ENCODE results near the gene FBXL17. TPM values are rescaled to one million over a fixed set of nuclear protein-coding genes. Genes with fewer than 3 reads are reported as not detected.

The FBXL17 gene
- total and polyA plus RNA-seq, 2 of the 4 experiments (the other 2 are of a cell fraction): 3.9 to 8.1 TPM

DNA sequence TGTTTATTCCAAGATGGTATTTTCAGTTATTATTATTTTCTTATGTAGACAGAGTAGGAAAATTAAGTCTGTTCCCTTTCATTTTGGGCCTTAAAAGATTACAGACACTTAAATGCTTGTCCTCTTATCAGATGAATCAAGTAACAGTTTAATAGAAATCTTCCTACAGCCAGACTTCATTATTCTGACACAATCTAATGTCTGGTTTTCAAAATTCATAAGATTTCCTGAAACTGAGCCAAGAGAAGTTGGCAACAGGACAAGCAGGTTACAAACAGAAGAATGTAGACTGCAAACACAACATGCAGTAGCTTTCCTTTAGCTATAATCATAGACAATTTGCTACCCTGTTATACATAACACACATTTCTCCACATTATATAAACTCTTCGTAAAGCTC lies 130.5 kb downstream of the FBXL17 start:
- H2BK20ac ChIP-seq (ENCODE audit: low read depth, low read length): no peak overlapping the region
- H4K91ac ChIP-seq (ENCODE audit: insufficient read depth, low read depth, low read length): no peak overlapping the region
- ChIA-PET CTCF (interaction anchor here (1.1 kb wide), 1 partner anchor 9 kb away, joined by 3 read pairs; no protein-coding TSS in a partner anchor), POLR2A (ENCODE audit: unreplicated experiment) (no interaction called here)
- no peak overlapping the region for H3K9ac ChIP-seq (ENCODE audit: low read depth, low read length)
- H2BK15ac ChIP-seq (ENCODE audit: low read depth, low read length): no peak overlapping the region
- peak; percentile 12 for DNase-seq
- no peaks in the 10 kb centered on the region for H3K4me1 ChIP-seq (ENCODE audit: control insufficient read depth, insufficient read depth, low read length)
- no peak overlapping the region for H2AK5ac ChIP-seq (ENCODE audit: low read depth, low read length)
- no peaks in the 10 kb centered on the region for H3K36me3 ChIP-seq (ENCODE audit: control insufficient read depth, insufficient read depth, low read length)
- H3K4ac ChIP-seq (ENCODE audit: low read depth, low read length): no peak overlapping the region
- in situ Hi-C loops (cut with MboI; ENCODE audit: low sequenced_read_pairs): no loop called here
- H2BK5ac ChIP-seq (ENCODE audit: low read depth, low read length, poor library complexity, severe bottlenecking): no peak overlapping the region
- H3K56ac ChIP-seq (ENCODE audit: extremely low read depth, insufficient read depth, low read length): no peak overlapping the region
- H4K8ac ChIP-seq (ENCODE audit: low read depth in 2 of 2, low read length in 2 of 2): no peak overlapping the region
- no peaks in the 10 kb centered on the region for H3K9me3 ChIP-seq (ENCODE audit: control insufficient read depth, insufficient read depth, low read length)
- H3K27me3 ChIP-seq (ENCODE audit: control insufficient read depth, insufficient read depth, low read length): no peaks in the 10 kb centered on the region
- no peak overlapping the region for H2BK120ac ChIP-seq (ENCODE audit: low read depth, low read length)
- no peak overlapping the region for H4K5ac ChIP-seq (ENCODE audit: low read depth, low read length)
- H3K23ac ChIP-seq (ENCODE audit: low read depth, low read length): no peak overlapping the region
- H3K79me1 ChIP-seq (ENCODE audit: low read depth in 1 of 2, low read length in 2 of 2): no peaks in the 10 kb centered on the region
- H3K4me3 ChIP-seq (ENCODE audit: insufficient read depth, low read depth, low read length): no peak overlapping the region
- TF ChIP-seq BHLHE40 (IDR thresholded peaks at IDR 0.05; ENCODE audit: low read depth, low read length) (no peak), MAZ (IDR thresholded peaks at IDR 0.05; ENCODE audit: borderline replicate concordance, low read depth, low read length) (no peak)
- intact Hi-C loops (cut with micrococcal nuclease): no loop called here
- dilution Hi-C loops (cut with HindIII; ENCODE audit: low sequenced_read_pairs, unreplicated experiment): no loop called here
- 100% methylated on average over 1 of the region's 1 CpG; no CpG with 5 or more reads in 1 of the 2 experiments for WGBS, 2 experiments (ENCODE audit: extremely low coverage in 2 of 2, insufficient read length in 1 of 2)
- ATAC-seq (ENCODE audit: low read depth): no peak
- H3K18ac ChIP-seq (ENCODE audit: low read depth, low read length): no peak overlapping the region
- H3K4me2 ChIP-seq (ENCODE audit: low read depth, low read length): no peak overlapping the region
- H4K20me1 ChIP-seq (ENCODE audit: insufficient read depth, low read length): no peaks in the 10 kb centered on the region
- no peak overlapping the region for H2AFZ ChIP-seq (replicated peaks; ENCODE audit: low read length, poor library complexity)
- BruUV-seq (replicated peaks): no TSS peak
- no peak overlapping the region for H2AK9ac ChIP-seq (replicated peaks; ENCODE audit: low read depth, low read length, poor library complexity)
- no peak overlapping the region for H3K27ac ChIP-seq (ENCODE audit: insufficient read depth, low read length)
- no peaks in the 10 kb centered on the region for H3K9me1 ChIP-seq (ENCODE audit: insufficient read depth, low read length)
- H3K14ac ChIP-seq (replicated peaks; ENCODE audit: low read depth, low read length): no peak overlapping the region

Measured in IMR-90 (cell line).